Osteoblast (primary cell): ENCODE results near the gene GOSR1. TPM values are rescaled to one million over a fixed set of nuclear protein-coding genes. Genes with fewer than 3 reads are reported as not detected.

Source experiments
- DNase-seq: peaks from one replicate; pipeline ENCODE4 v3.0.0; 2011; ENCODE audit warnings: low spot score, mixed read lengths; ENCODE audit not compliant: insufficient read length; ENCODE audit errors: missing footprints
- H2AFZ ChIP-seq: 2 replicates; pipeline ENCODE4 v1.6.0; 2011; ENCODE audit warnings: mild to moderate bottlenecking, low read length
- H3K27ac ChIP-seq: 2 replicates; pipeline ENCODE4 v1.5.1; 2011; ENCODE audit warnings: mild to moderate bottlenecking, low read depth, low read length, moderate library complexity
- H3K27me3 ChIP-seq: 2 replicates; pipeline ENCODE4 v1.6.0; 2012; ENCODE audit warnings: mild to moderate bottlenecking, control low read depth, inconsistent platforms, low read length, moderate library complexity; ENCODE audit not compliant: insufficient read depth
- H3K36me3 ChIP-seq: 2 replicates; pipeline ENCODE4 v1.5.1; 2011; ENCODE audit warnings: mild to moderate bottlenecking, low read length, control low read depth, moderate library complexity; ENCODE audit not compliant: insufficient read depth
- H3K4me1 ChIP-seq: 2 replicates; pipeline ENCODE4 v1.5.1; 2011; ENCODE audit warnings: mild to moderate bottlenecking, low read length, control low read depth, moderate library complexity; ENCODE audit not compliant: insufficient read depth
- H3K4me2 ChIP-seq: 2 replicates; pipeline ENCODE4 v1.6.0; 2011; ENCODE audit warnings: mild to moderate bottlenecking, low read length; ENCODE audit not compliant: insufficient read depth
- H3K4me3 ChIP-seq: fragments of 200-600 bp; sonication (generic); 3 replicates; pipeline ENCODE4 v1.5.1; 2012; ENCODE audit warnings: mild to moderate bottlenecking, low read length, inconsistent platforms; ENCODE audit not compliant: insufficient read depth
- H3K79me2 ChIP-seq: 2 replicates; pipeline ENCODE4 v1.6.0; 2012; ENCODE audit warnings: mild to moderate bottlenecking, low read length, control low read depth, inconsistent platforms; ENCODE audit not compliant: insufficient read depth
- H3K9me3 ChIP-seq: 2 replicates; pipeline ENCODE4 v1.5.1; 2011; ENCODE audit warnings: low read depth, low read length, control low read depth
- H4K20me1 ChIP-seq: 2 replicates; pipeline ENCODE4 v1.6.0; 2012; ENCODE audit warnings: mild to moderate bottlenecking, low read length, control low read depth; ENCODE audit not compliant: insufficient read depth
- total RNA-seq: library from RNA; depleted of rRNA; stranded (reverse); fragments of >200 nt; gene quantifications from 2 replicates; pipeline ENCODE4 v1.2.3, GENCODE V29; 2012
- TF ChIP-seq, protein P1 (sequence below): IDR thresholded peaks from 2 replicates; pipeline ENCODE4 v1.5.1; 2011; ENCODE audit warnings: mild to moderate bottlenecking, low read depth, low read length, moderate library complexity; ENCODE audit errors: extremely low read depth

GOSR1 gene
- total RNA-seq, 1 donor = 29.3 TPM

DNA sequence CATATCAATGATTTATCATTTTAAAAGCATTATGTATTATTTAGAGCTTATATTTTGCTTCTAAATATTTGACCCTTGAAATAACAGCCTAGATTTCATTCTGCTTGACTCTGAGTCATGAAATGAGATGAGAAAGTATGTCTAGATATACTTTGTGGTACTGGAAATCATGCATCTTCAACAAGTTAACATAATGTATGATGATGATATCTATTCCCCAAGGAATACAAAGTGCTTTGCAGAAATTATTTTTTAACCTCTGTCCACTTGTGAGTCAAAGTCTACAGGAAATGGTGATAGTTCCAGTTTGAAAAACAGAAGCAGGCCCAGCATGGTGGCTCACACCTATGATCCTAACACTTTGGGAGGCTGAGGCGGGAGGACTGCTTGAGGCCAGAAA lies 36.1 kb downstream of the GOSR1 start:
- TF ChIP-seq, protein P1, sequence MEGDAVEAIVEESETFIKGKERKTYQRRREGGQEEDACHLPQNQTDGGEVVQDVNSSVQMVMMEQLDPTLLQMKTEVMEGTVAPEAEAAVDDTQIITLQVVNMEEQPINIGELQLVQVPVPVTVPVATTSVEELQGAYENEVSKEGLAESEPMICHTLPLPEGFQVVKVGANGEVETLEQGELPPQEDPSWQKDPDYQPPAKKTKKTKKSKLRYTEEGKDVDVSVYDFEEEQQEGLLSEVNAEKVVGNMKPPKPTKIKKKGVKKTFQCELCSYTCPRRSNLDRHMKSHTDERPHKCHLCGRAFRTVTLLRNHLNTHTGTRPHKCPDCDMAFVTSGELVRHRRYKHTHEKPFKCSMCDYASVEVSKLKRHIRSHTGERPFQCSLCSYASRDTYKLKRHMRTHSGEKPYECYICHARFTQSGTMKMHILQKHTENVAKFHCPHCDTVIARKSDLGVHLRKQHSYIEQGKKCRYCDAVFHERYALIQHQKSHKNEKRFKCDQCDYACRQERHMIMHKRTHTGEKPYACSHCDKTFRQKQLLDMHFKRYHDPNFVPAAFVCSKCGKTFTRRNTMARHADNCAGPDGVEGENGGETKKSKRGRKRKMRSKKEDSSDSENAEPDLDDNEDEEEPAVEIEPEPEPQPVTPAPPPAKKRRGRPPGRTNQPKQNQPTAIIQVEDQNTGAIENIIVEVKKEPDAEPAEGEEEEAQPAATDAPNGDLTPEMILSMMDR = no peak
- H4K20me1 ChIP-seq = no peaks in the 10 kb centered on the region
- no peaks in the 10 kb centered on the region for H3K27me3 ChIP-seq
- H3K4me3 ChIP-seq = no peak overlapping the region
- peak overlapping the region; percentile 79 for H3K27ac ChIP-seq
- no peaks in the 10 kb centered on the region for H3K9me3 ChIP-seq
- H3K4me2 ChIP-seq = no peak overlapping the region
- H3K36me3 ChIP-seq = peaks cover 25% of the 10 kb centered on the region
- no peak overlapping the region for H2AFZ ChIP-seq
- peaks cover 13% of the 10 kb centered on the region for H3K79me2 ChIP-seq
- peak; percentile 89 for DNase-seq
- peaks cover 20% of the 10 kb centered on the region for H3K4me1 ChIP-seq

DNA sequence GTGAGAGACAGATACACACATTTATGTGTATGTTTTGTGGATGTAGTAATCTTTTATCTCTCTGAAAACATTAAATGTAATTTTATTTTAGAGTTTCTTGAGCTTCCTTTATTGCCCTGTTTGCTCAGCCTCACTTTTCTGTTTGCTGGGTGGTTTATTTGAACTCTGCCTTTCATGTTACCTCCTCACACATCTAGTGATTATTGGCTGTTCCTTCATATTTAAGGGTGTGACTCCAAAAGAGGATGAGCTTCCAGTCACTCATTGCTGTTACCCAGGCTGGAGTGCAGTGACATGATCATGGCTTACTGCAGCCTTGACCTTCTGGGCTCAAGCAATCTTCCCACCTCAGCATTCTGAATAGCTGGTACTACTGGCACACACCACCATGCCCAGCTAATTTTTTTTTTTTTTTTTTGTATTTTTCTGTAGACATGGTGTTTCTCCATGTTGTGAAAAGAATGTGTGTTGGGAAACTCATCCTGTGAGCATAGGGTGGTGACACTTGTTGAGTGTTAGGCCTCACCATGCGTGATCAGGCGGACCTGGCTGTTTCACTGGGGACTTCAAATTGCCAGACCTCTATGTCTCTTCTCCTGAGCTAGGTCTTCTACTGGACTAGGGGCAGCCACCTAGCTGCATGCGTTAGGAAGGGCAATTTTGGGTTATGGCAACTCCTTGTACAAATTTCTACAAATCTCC lies 37.8 kb downstream of the GOSR1 start:
- Histone ChIP-seq H3K27me3 (no peaks in the 10 kb centered on the region), H3K4me3 (no peak overlapping the region), H4K20me1 (no peaks in the 10 kb centered on the region), H3K36me3 (peaks cover 25% of the 10 kb centered on the region), H3K4me1 (peaks cover 35% of the 10 kb centered on the region), H3K27ac (no peak overlapping the region), H3K4me2 (no peak overlapping the region), H3K79me2 (peaks cover 13% of the 10 kb centered on the region), H3K9me3 (no peaks in the 10 kb centered on the region), H2AFZ (no peak overlapping the region)
- no peak for DNase-seq
- TF ChIP-seq, protein P1 = no peak

DNA sequence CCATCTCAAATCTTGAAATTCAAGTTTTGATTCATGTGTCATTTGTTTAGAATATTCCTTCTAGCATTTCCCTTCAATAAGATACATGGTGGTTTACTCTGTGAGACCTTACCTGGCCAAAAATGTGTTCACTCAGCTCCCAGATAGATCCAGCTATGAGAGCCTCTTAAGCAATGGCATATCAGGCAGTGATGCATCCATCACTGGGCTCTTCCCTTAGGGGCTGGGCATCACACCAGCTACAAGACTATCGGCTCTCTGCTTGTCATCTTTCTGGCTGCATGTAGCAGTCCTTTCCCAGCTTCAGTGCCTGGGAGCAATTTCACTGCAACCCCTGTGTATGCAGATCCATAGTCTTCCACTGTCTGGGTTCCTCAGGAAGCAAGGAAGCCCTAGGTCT lies 40.6 kb downstream of the GOSR1 start:
- H3K27ac ChIP-seq = peak overlapping the region; percentile 92
- no peak overlapping the region for H2AFZ ChIP-seq
- peaks cover 19% of the 10 kb centered on the region for H3K79me2 ChIP-seq
- H3K9me3 ChIP-seq = no peaks in the 10 kb centered on the region
- peaks cover 47% of the 10 kb centered on the region for H3K4me1 ChIP-seq
- TF ChIP-seq, protein P1 = no peak
- no peaks in the 10 kb centered on the region for H3K27me3 ChIP-seq
- no peak overlapping the region for H3K4me3 ChIP-seq
- peaks cover 43% of the 10 kb centered on the region for H3K36me3 ChIP-seq
- no peaks in the 10 kb centered on the region for H4K20me1 ChIP-seq
- H3K4me2 ChIP-seq = no peak overlapping the region
- DNase-seq = peak; percentile 35

DNA sequence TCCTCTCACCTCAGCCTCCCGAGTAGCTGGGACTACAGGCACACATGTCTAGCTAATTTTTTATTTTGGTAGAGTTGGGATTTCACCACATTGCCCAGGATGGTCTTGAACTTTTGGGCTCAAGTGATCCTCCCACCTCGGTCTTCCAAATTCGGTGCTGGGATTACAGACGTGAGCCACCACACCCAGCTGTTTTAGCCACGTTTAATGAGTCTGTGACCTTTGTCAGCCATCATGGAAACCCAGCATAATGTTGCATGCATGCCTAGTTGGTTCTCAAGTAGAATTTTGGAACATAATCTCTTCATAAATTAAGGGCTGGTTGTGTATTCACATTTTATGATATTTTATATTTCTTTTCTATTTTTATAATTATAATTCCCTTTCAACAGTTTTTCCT lies 42.0 kb downstream of the GOSR1 start:
- peaks cover 38% of the 10 kb centered on the region for H3K36me3 ChIP-seq
- peak; percentile 69 for DNase-seq
- peak overlapping the region; percentile 92 for H3K27ac ChIP-seq
- TF ChIP-seq, protein P1 = no peak
- H3K9me3 ChIP-seq = no peaks in the 10 kb centered on the region
- no peaks in the 10 kb centered on the region for H4K20me1 ChIP-seq
- H3K27me3 ChIP-seq = no peaks in the 10 kb centered on the region
- peaks cover 16% of the 10 kb centered on the region for H3K79me2 ChIP-seq
- peaks cover 38% of the 10 kb centered on the region for H3K4me1 ChIP-seq
- peak overlapping the region; percentile 94 for H3K4me2 ChIP-seq
- no peak overlapping the region for H3K4me3 ChIP-seq
- H2AFZ ChIP-seq = no peak overlapping the region
